ENCODE data around the gene PTPRC. TPM values are rescaled to one million over a fixed set of nuclear protein-coding genes. Genes with fewer than 3 reads are reported as not detected.

The PTPRC gene
- total and polyA plus RNA-seq, 7 donors, result 4.8 to 78.6 (median 12.5) TPM

DNA sequence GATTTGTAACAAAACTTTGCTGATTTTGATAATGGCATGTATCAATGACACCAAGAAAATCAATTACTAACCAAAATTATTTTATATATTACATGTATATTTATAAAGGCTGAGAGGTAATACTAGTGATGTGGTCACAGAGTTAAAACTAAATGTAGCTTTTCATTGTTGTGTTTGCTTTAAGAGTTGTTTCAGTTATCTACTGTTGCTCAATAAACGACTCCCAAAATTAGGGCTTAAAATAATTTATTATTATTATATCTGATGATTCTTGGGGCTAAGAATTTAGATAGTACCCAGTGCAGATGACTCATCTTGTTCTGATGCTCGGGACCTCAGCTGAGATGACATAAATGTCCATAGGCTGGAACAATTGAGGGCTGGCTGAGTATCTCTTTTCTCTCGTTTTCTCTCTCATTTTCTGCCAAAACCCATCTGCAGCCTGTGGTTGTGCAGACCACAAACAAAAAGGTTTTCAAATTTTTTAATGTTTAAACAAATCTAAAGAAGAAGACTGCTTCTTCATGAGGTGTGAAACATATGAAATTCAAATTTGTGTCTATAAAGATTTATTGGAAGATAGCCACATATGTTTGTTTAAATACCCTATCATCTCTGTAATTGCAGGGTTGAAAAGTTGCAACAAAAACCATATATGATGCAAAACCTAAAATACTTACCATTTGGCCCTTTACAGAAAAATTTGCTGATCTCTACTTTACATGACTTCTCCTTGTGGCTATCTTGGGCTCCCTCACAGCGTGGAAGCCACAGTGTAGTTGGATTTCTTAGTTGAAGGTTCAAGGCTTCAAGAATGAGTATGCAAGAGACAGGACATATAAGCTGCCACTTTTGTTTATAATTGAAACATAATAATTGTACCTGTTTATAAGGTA is 14.8 kb upstream of the PTPRC start:
- H3K9me3 ChIP-seq, result no peaks in the 10 kb centered on the region
- 51 to 58% methylated on average over 4 of the region's 4 CpGs for WGBS, 2 donors
- H3K4me3 ChIP-seq, result no peak overlapping the region
- TF ChIP-seq EP300 (IDR thresholded peaks at IDR 0.05) (no peak), POLR2A (IDR thresholded peaks at IDR 0.05) (no peak), CTCF (IDR thresholded peaks at IDR 0.05) (no peak), POLR2AphosphoS5 (IDR thresholded peaks at IDR 0.05) (no peak)
- H3K27me3 ChIP-seq, result no peaks in the 10 kb centered on the region
- H3K4me1 ChIP-seq, result peaks cover 0 to 5% (median 0%) of the 10 kb centered on the region in 4 donors
- H3K27ac ChIP-seq, result no peak overlapping the region
- H3K36me3 ChIP-seq, result no peaks in the 10 kb centered on the region
- intact Hi-C loops (cut with DNase I), result no loop called here
- no peak for DNase-seq

DNA sequence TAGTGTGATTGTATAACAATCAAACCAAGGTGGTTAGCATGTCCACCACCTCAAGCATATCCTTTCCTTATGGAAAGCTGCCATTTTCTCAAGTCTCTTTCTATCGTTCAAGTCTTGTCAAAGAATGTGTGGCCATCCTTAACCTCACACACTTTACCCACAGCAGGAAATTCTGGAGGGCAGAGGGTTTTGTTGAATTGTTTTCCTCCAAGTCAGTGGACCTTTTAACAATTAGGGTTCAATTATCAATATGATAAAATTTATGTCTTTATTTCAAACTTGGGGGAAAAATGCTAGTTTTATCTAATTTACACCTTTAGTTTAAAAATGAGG is 14.2 kb upstream of the PTPRC start:
- TF ChIP-seq EP300 (IDR thresholded peaks at IDR 0.05), result no peak
- no peak for TF ChIP-seq POLR2A (IDR thresholded peaks at IDR 0.05)
- no peak for TF ChIP-seq CTCF (IDR thresholded peaks at IDR 0.05)
- TF ChIP-seq POLR2AphosphoS5 (IDR thresholded peaks at IDR 0.05), result no peak
- Histone ChIP-seq H3K27me3 (no peaks in the 10 kb centered on the region), H3K36me3 (no peaks in the 10 kb centered on the region), H3K27ac (no peak overlapping the region), H3K4me3 (no peak overlapping the region), H3K9me3 (no peaks in the 10 kb centered on the region), H3K4me1 (peaks cover 0 to 5% (median 0%) of the 10 kb centered on the region in 4 donors)
- DNase-seq, result no peak
- 81 to 89% methylated on average over 1 of the region's 1 CpG for WGBS, 2 donors
- intact Hi-C loops (cut with DNase I), result no loop called here

- intact Hi-C loops (cut with DNase I), result no loop called here
Measured at GRCh38 chr1:198627436-198628066, 11.3 kb upstream of the PTPRC start.

GRCh38 chr1:198628067-198628455 is 10.8 kb upstream of the PTPRC start:
- no peaks in the 10 kb centered on the region for H3K27me3 ChIP-seq

More at GRCh38 chr1:198627436-198628066, 11.3 kb upstream of the PTPRC start:
- Histone ChIP-seq H3K36me3 (no peaks in the 10 kb centered on the region), H3K27ac (no peak overlapping the region), H3K4me3 (no peak overlapping the region), H3K9me3 (no peaks in the 10 kb centered on the region), H3K27me3 (no peaks in the 10 kb centered on the region), H3K4me1 (peaks cover 0 to 5% (median 0%) of the 10 kb centered on the region in 4 donors)
- TF ChIP-seq POLR2A (IDR thresholded peaks at IDR 0.05), result no peak
- TF ChIP-seq EP300 (IDR thresholded peaks at IDR 0.05), result no peak
- no peak for TF ChIP-seq CTCF (IDR thresholded peaks at IDR 0.05)
- no peak for TF ChIP-seq POLR2AphosphoS5 (IDR thresholded peaks at IDR 0.05)
- 46 to 64% methylated on average over 3 of the region's 3 CpGs for WGBS, 2 donors
- no peak for DNase-seq

GRCh38 chr1:198629610-198630009 is 9.2 kb upstream of the PTPRC start:
- Histone ChIP-seq H3K4me1 (peaks cover 0 to 5% (median 0%) of the 10 kb centered on the region in 4 donors), H3K27ac (no peak overlapping the region), H3K27me3 (no peaks in the 10 kb centered on the region), H3K36me3 (no peaks in the 10 kb centered on the region), H3K4me3 (no peak overlapping the region), H3K9me3 (no peaks in the 10 kb centered on the region)
- intact Hi-C loops (cut with DNase I), result no loop called here
- DNase-seq, result no peak
- no peak for TF ChIP-seq CTCF (IDR thresholded peaks at IDR 0.05)
- no peak for TF ChIP-seq POLR2A (IDR thresholded peaks at IDR 0.05)
- no peak for TF ChIP-seq EP300 (IDR thresholded peaks at IDR 0.05)
- no peak for TF ChIP-seq POLR2AphosphoS5 (IDR thresholded peaks at IDR 0.05)

More at GRCh38 chr1:198628067-198628455, 10.8 kb upstream of the PTPRC start:
- no peaks in the 10 kb centered on the region for H3K9me3 ChIP-seq
- H3K27ac ChIP-seq, result no peak overlapping the region
- no peaks in the 10 kb centered on the region for H3K36me3 ChIP-seq
- intact Hi-C loops (cut with DNase I), result no loop called here
- peaks cover 0 to 5% (median 0%) of the 10 kb centered on the region in 4 donors for H3K4me1 ChIP-seq
- TF ChIP-seq POLR2A (IDR thresholded peaks at IDR 0.05) (no peak), EP300 (IDR thresholded peaks at IDR 0.05) (no peak)
- no peak for DNase-seq
- no peak overlapping the region for H3K4me3 ChIP-seq
